H1 (cell line): ENCODE data around the gene NSUN2. TPM values are rescaled to one million over a fixed set of nuclear protein-coding genes. Genes with fewer than 3 reads are reported as not detected.

Experiments used
- polyA plus RNA-seq, 7 experiments: library from polyadenylated mRNA; depleted of rRNA in 3 of 7; stranded (reverse) in 5 of 7; unstranded in 2 of 7; fragments of >200 nt in 5 of 7; fragments of 200-250 nt in 2 of 7; gene quantifications; 1 replicate in 5 of 7; 2 replicates in 1 of 7; 4 replicates in 1 of 7; pipeline versions ENCODE4 v1.2.1 to v1.2.3, GENCODE V29; 2011 to 2013; ENCODE audit warnings: missing spikeins in 2 of 7, mixed read lengths in 2 of 7
- total RNA-seq: library from RNA; stranded (reverse); fragmentation: NEBNext Ultra II Directional; extraction: Animal tissue kit (Norgen Biotek cat#: 25700); gene quantifications from 2 replicates; pipeline ENCODE4 v1.2.1, GENCODE V29; 2021
- TF ChIP-seq, protein P1 (sequence below): IDR thresholded peaks from 2 replicates; pipeline ENCODE4 v1.6.1; 2012; ENCODE audit warnings: inconsistent platforms

NSUN2 gene
- total and polyA plus RNA-seq, 2 of the 8 experiments (the other 6 are each of a cell fraction or from before 2014, with no cell fraction given), result 47.3 to 94.7 TPM

DNA sequence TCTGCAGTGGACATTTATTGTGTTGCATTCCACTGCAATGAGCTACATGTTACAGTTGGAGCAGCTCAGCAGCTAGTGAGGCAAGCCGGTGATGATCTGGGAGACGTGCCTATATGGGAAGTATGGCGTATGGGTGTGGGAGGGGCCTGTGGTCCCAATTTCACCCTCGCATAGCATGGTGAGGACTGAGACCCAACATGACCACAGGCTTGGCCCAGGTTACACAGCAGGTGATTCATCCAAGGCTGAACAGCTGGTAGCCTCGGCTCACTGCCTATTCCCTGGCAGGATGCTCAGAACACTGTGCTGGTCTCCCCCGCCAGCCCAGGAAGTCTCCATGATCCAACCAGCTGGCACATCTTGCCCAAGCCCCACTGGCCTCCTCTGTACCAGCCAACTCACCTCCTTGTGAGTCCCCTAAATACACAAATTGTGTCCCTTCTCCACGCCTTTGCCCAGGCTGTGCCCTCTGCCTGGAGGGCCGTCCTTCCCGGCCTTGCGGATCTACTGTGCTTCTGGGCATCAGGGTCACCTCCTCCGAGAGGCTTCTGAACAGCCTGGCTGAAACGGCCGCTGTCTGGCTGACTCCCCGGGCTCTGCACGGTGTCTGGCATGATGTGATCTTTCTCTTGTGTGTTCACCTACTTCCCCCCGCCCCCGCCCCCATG, 81.4 kb downstream of the NSUN2 start (continued):
- TF ChIP-seq, protein P1, sequence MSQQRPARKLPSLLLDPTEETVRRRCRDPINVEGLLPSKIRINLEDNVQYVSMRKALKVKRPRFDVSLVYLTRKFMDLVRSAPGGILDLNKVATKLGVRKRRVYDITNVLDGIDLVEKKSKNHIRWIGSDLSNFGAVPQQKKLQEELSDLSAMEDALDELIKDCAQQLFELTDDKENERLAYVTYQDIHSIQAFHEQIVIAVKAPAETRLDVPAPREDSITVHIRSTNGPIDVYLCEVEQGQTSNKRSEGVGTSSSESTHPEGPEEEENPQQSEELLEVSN, result no peak
